ENCODE data around the gene MCM3AP. TPM values are rescaled to one million over a fixed set of nuclear protein-coding genes. Genes with fewer than 3 reads are reported as not detected.

The MCM3AP gene
- total and polyA plus RNA-seq, 7 donors: 16.9 to 92.8 (median 48.9) TPM

GRCh38 chr21:46199436-46200373 lies 85.7 kb downstream of the MCM3AP start:
- Histone ChIP-seq H3K27ac (no peak overlapping the region), H3K27me3 (no peaks in the 10 kb centered on the region), H3K36me3 (peaks cover 17 to 74% (median 28%) of the 10 kb centered on the region in 4 donors), H3K4me1 (no peaks in the 10 kb centered on the region), H3K4me3 (no peak overlapping the region), H3K9me3 (no peaks in the 10 kb centered on the region)
- DNase-seq: peak; percentile 25
- WGBS, 2 donors: 79% methylated on average over 13 of the region's 13 CpGs
- TF ChIP-seq POLR2AphosphoS5 (IDR thresholded peaks at IDR 0.05): no peak
- TF ChIP-seq EP300 (IDR thresholded peaks at IDR 0.05): no peak
- TF ChIP-seq, protein P1, sequence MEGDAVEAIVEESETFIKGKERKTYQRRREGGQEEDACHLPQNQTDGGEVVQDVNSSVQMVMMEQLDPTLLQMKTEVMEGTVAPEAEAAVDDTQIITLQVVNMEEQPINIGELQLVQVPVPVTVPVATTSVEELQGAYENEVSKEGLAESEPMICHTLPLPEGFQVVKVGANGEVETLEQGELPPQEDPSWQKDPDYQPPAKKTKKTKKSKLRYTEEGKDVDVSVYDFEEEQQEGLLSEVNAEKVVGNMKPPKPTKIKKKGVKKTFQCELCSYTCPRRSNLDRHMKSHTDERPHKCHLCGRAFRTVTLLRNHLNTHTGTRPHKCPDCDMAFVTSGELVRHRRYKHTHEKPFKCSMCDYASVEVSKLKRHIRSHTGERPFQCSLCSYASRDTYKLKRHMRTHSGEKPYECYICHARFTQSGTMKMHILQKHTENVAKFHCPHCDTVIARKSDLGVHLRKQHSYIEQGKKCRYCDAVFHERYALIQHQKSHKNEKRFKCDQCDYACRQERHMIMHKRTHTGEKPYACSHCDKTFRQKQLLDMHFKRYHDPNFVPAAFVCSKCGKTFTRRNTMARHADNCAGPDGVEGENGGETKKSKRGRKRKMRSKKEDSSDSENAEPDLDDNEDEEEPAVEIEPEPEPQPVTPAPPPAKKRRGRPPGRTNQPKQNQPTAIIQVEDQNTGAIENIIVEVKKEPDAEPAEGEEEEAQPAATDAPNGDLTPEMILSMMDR (IDR thresholded peaks at IDR 0.05): no peak
- TF ChIP-seq POLR2A (IDR thresholded peaks at IDR 0.05): no peak
- intact Hi-C loops (cut with DNase I): no loop called here

GRCh38 chr21:46196733-46197132 lies 88.7 kb downstream of the MCM3AP start:
- Histone ChIP-seq H3K4me1 (no peaks in the 10 kb centered on the region), H3K4me3 (no peak overlapping the region), H3K36me3 (peaks cover 26 to 80% (median 36%) of the 10 kb centered on the region in 4 donors), H3K27ac (no peak overlapping the region), H3K9me3 (no peaks in the 10 kb centered on the region), H3K27me3 (no peaks in the 10 kb centered on the region)
- TF ChIP-seq POLR2A (IDR thresholded peaks at IDR 0.05) (no peak), POLR2AphosphoS5 (IDR thresholded peaks at IDR 0.05) (no peak), EP300 (IDR thresholded peaks at IDR 0.05) (no peak)
- TF ChIP-seq, protein P1 (IDR thresholded peaks at IDR 0.05): no peak
- peak; percentile 47 for DNase-seq
- intact Hi-C loops (cut with DNase I): no loop called here
- 88 to 91% methylated on average over 20 of the region's 20 CpGs for WGBS, 2 donors

DNA sequence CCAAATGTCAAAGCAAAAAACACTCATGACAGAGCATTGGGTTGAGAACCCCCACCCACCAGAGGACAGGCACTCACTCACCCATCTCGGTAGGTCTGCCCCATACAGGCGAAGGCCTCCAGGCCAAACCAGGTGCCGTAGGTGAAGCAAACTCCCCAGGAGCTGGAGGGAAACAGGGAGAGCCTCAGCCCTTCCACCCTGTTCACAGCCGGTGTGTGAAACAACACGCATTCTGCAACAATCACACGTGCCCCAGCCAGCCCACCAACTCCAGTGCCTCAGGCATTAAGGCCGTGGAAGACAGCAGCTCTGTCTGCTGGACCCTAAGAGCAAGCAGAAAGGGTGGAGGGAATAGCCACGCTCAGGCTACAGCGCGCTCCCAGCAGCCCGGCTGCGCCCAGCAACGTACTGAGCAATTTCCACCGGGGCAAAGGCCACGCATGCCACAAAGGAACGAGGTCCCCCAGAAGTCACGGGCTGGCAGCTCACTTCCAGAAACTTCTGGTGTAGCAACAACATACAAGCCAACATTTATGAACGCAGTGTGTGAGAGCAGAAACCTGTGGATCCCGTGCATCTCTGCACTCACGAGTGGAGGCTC lies 89.7 kb downstream of the MCM3AP start:
- Histone ChIP-seq H3K27ac (no peak overlapping the region), H3K9me3 (no peaks in the 10 kb centered on the region), H3K36me3 (peaks cover 26 to 87% (median 36%) of the 10 kb centered on the region in 4 donors), H3K27me3 (no peaks in the 10 kb centered on the region), H3K4me1 (peaks cover 0 to 4% (median 0%) of the 10 kb centered on the region in 4 donors), H3K4me3 (no peak overlapping the region)
- TF ChIP-seq POLR2A (IDR thresholded peaks at IDR 0.05) (no peak), EP300 (IDR thresholded peaks at IDR 0.05) (no peak), POLR2AphosphoS5 (IDR thresholded peaks at IDR 0.05) (no peak)
- TF ChIP-seq, protein P1 (IDR thresholded peaks at IDR 0.05): no peak
- intact Hi-C loops (cut with DNase I): no loop called here
- peak; percentile 39 for DNase-seq
- 90 to 93% methylated on average over 20 of the region's 20 CpGs for WGBS, 2 donors

GRCh38 chr21:46194374-46195334 lies 90.8 kb downstream of the MCM3AP start:
- DNase-seq: peak; percentile 58
- H3K4me3 ChIP-seq: no peak overlapping the region
- no peaks in the 10 kb centered on the region for H3K27me3 ChIP-seq
- whole genome bisulfite sequencing, 2 donors: 93 to 97% methylated on average over 34 of the region's 34 CpGs
- H3K9me3 ChIP-seq: no peaks in the 10 kb centered on the region
- peaks cover 21 to 88% (median 32%) of the 10 kb centered on the region in 4 donors for H3K36me3 ChIP-seq
- peaks cover 0 to 6% (median 3%) of the 10 kb centered on the region in 4 donors for H3K4me1 ChIP-seq
- TF ChIP-seq POLR2AphosphoS5 (IDR thresholded peaks at IDR 0.05) (no peak), POLR2A (IDR thresholded peaks at IDR 0.05) (no peak), EP300 (IDR thresholded peaks at IDR 0.05) (no peak)
- TF ChIP-seq, protein P1 (IDR thresholded peaks at IDR 0.05): no peak
- intact Hi-C loops (cut with DNase I): no loop called here
- H3K27ac ChIP-seq: no peak overlapping the region

Data from sigmoid colon (tissue), 7 donors.